Heart right ventricle (tissue), 16 donors: ENCODE results near the gene PIGM. TPM values are rescaled to one million over a fixed set of nuclear protein-coding genes. Genes with fewer than 3 reads are reported as not detected.
A peak's percentile ranks its signal among the peaks of the same experiment; 100 is the strongest.

Experiments
- ATAC-seq, 8 donors: fragments of 200-7000 bp; cut with Tn5 transposase; one replicate each; pipeline ENCODE4 v1.9.1; 2020; ENCODE audit warnings: mild to moderate bottlenecking in 8 of 8, moderate library complexity in 8 of 8, moderate number of reproducible peaks in 1 of 8
- DNase-seq, 2 donors: peaks; one replicate each; pipeline ENCODE4 v3.0.0-alpha.2; 2020
- H3K27ac ChIP-seq, 10 donors: fragments of 200-600 bp; sonication (generic) in 2 of 10; one replicate each; pipeline versions ENCODE4 v1.5.0 to v1.8.0; 2020 to 2022; ENCODE audit warnings: mild to moderate bottlenecking in 3 of 10
- H3K27me3 ChIP-seq, 7 donors: fragments of 200-600 bp; one replicate each; pipeline ENCODE4 v1.8.0; 2021 to 2022; ENCODE audit warnings: mild to moderate bottlenecking in 2 of 7
- H3K36me3 ChIP-seq, 9 donors: fragments of 200-600 bp; sonication (generic) in 1 of 9; one replicate each; pipeline versions ENCODE4 v1.5.0 to v1.8.0; 2020 to 2022; ENCODE audit warnings: mild to moderate bottlenecking in 2 of 9
- H3K4me1 ChIP-seq, 9 donors: fragments of 200-600 bp; sonication (generic) in 1 of 9; one replicate each; pipeline versions ENCODE4 v1.5.0 to v1.8.0; 2020 to 2022; ENCODE audit warnings: mild to moderate bottlenecking in 4 of 9
- H3K4me3 ChIP-seq, 10 donors: fragments of 200-600 bp; sonication (generic) in 2 of 10; one replicate each; pipeline versions ENCODE4 v1.5.0 to v1.8.0; 2020 to 2022; ENCODE audit warnings: mild to moderate bottlenecking in 7 of 10, moderate library complexity in 2 of 10
- H3K9me3 ChIP-seq, 11 donors: fragments of 200-600 bp in 10 of 11; sonication (generic) in 2 of 11; one replicate each; pipeline versions ENCODE4 v1.5.0 to v1.8.0; 2013 to 2022; ENCODE audit warnings: mild to moderate bottlenecking in 2 of 11, control low read depth in 1 of 11, moderate library complexity in 1 of 11
- CTCF ChIP-seq, 9 donors: fragments of 200-600 bp; sonication (generic) in 2 of 9; IDR thresholded peaks; one replicate each; pipeline versions ENCODE4 v1.5.0 to v1.8.0; 2021 to 2022; ENCODE audit warnings: antibody characterized with exemption in 9 of 9, mild to moderate bottlenecking in 5 of 9, moderate library complexity in 1 of 9
- WGBS, 2 donors: extraction: QIAGEN DNeasy Blood & Tissue Kit; methylation state at CpG; one replicate each; pipeline ENCODE4 v1.1.7; 2013; ENCODE audit warnings: inconsistent platforms in 1 of 2; 5-methylcytosine and 5-hydroxymethylcytosine counted together
- intact Hi-C, 10 donors: fragments of 100-400 bp; cut with DNase I; formaldehyde crosslinking; loops; one replicate each; pipeline versions ENCODE4 v1.11.1 to v1.14.2; 2022
- polyA plus RNA-seq, 2 donors: library from polyadenylated mRNA; stranded (reverse); fragments of 200-250 nt; gene quantifications; one replicate each; pipeline ENCODE4 v1.2.3, GENCODE V29; 2013
- total RNA-seq, 10 donors: library from RNA; stranded (reverse); fragmentation: NEBNext Ultra II Directional in 3 of 10; extraction: Animal tissue kit (Norgen Biotek cat#: 25700) in 3 of 10; gene quantifications; one replicate each; pipeline versions ENCODE4 v1.2.1 to v1.2.4, GENCODE V29; 2021 to 2023
- donor health status: Arrhythmogenic right ventricular cardiomyopathy.
- donor health status: ischemic (EF 13 %, LVEDD 7.1; RV severe dilation, severe dysfunction).
- donor health status: healthy with polysubstance abuse.
- donor health status: DM: no; HTN: yes; CAD: no.
- donor health status: DM: no; HTN: no; CAD: no.
- donor health status: ischemic (EF 25% LVEDD 6.9; RV normal size, moderate dysfunction).
- donor health status: ischemic (EF 25% LVEDD 5.7; RV mildly dilated, moderate dysfunction).
- donor health status: healthy.
- donor health status: DM: yes; HTN: yes; CAD: no.
- donor health status: Ischemic cardiomyopathy.
- donor health status: ischemic (EF 35%, LVEDD 5.7; RV mildly dilated, moderate dysfunction).
- donor health status: nonischemic (EF 11% LVEDD 7.7; RV severe dilation, severe dysfunction).
- donor health status: DM: yes; HTN: yes; CAD: no.
- donor health status: PGD.
- donor health status: ischemic (EF 29% LVEDD 5.4; RV normal size, mild dysfunction).
- donor health status: nonischemic (EF 23%, LVEDD 6.1; RV moderate dilation, normal function).

Gene PIGM
- total and polyA plus RNA-seq, 12 donors = 1.5 to 3.0 (median 2.5) TPM

GRCh38 chr1:159990005-159990404 lies 41.8 kb downstream of the PIGM start:
- intact Hi-C loops = no loop called here
- ATAC-seq (no peak), DNase-seq (no peak)
- H3K27ac ChIP-seq = no peak overlapping the region
- H3K27me3 ChIP-seq = peaks cover 0 to 6% (median 0%) of the 10 kb centered on the region in 7 donors
- TF ChIP-seq CTCF (IDR thresholded peaks at IDR 0.05) = no peak
- no peaks in the 10 kb centered on the region for H3K9me3 ChIP-seq
- WGBS, 2 donors = 92 to 95% methylated on average over 5 of the region's 5 CpGs
- H3K4me3 ChIP-seq = no peak overlapping the region
- H3K36me3 ChIP-seq = no peaks in the 10 kb centered on the region
- peaks cover 0 to 14% (median 2%) of the 10 kb centered on the region in 9 donors for H3K4me1 ChIP-seq

GRCh38 chr1:159989581-159989980 lies 42.2 kb downstream of the PIGM start:
- intact Hi-C loops = no loop called here
- Histone ChIP-seq H3K4me3 (no peak overlapping the region), H3K27me3 (peaks cover 0 to 6% (median 0%) of the 10 kb centered on the region in 7 donors), H3K4me1 (peaks cover 0 to 14% (median 2%) of the 10 kb centered on the region in 9 donors), H3K36me3 (no peaks in the 10 kb centered on the region), H3K27ac (no peak overlapping the region), H3K9me3 (no peaks in the 10 kb centered on the region)
- DNase-seq (no peak), ATAC-seq (no peak)
- TF ChIP-seq CTCF (IDR thresholded peaks at IDR 0.05) = no peak
- 90 to 94% methylated on average over 3 of the region's 3 CpGs for WGBS, 2 donors

DNA sequence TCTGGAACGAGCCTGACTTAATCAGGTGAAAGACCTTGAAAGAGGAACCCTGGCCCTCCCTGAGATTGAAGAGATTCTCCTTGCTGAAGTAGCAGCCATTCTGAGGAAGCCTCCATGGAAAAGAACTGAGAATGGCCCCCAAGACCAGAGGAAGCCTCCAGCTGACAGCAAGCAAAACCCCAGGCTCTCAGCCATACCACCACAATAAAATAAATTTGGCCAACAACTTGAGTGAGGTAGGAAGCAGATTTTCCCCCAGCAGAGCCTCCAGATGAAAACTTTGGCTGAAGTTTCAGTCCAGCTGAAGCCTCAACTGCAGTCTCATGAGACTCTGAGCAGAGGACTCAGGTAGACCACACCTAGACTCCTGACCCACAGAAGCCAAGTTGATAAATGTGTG lies 43.8 kb downstream of the PIGM start:
- Histone ChIP-seq H3K36me3 (no peaks in the 10 kb centered on the region), H3K27me3 (peaks cover 0 to 6% (median 0%) of the 10 kb centered on the region in 7 donors), H3K9me3 (no peaks in the 10 kb centered on the region), H3K4me1 (peaks cover 0 to 13% (median 0%) of the 10 kb centered on the region in 9 donors), H3K27ac (no peak overlapping the region), H3K4me3 (no peak overlapping the region)
- DNase-seq = no peak
- TF ChIP-seq CTCF (IDR thresholded peaks at IDR 0.05) = no peak
- WGBS, 2 donors = 73 to 78% methylated on average over 1 of the region's 1 CpG
- intact Hi-C loops = no loop called here
- ATAC-seq = no peak

- intact Hi-C loops = no loop called here
- Histone ChIP-seq H3K9me3 (no peaks in the 10 kb centered on the region), H3K36me3 (no peaks in the 10 kb centered on the region), H3K4me3 (no peak overlapping the region), H3K27ac (no peak overlapping the region), H3K4me1 (peaks cover 0 to 12% (median 0%) of the 10 kb centered on the region in 9 donors), H3K27me3 (peaks cover 0 to 9% (median 0%) of the 10 kb centered on the region in 7 donors)
- DNase-seq = no peak
- peak in 1 of 8 donors; percentile 42 for ATAC-seq
- TF ChIP-seq CTCF (IDR thresholded peaks at IDR 0.05) = no peak
- 33 to 46% methylated on average over 4 of the region's 4 CpGs for WGBS, 2 donors
Measured at GRCh38 chr1:159987186-159987585, 44.6 kb downstream of the PIGM start.
